ENCODE measurements around the gene PDPR. TPM values are rescaled to one million over a fixed set of nuclear protein-coding genes. Genes with fewer than 3 reads are reported as not detected.
"Not testable (repeated sequence)": the region's sequence is repeated elsewhere in the genome, so short reads cannot be mapped to it uniquely, and the experiment has no call there.

Gene PDPR
- total and polyA plus RNA-seq, 2 of the 8 experiments (the other 6 are each of a cell fraction or from before 2014, with no cell fraction given): 40.2 to 43.1 TPM

DNA sequence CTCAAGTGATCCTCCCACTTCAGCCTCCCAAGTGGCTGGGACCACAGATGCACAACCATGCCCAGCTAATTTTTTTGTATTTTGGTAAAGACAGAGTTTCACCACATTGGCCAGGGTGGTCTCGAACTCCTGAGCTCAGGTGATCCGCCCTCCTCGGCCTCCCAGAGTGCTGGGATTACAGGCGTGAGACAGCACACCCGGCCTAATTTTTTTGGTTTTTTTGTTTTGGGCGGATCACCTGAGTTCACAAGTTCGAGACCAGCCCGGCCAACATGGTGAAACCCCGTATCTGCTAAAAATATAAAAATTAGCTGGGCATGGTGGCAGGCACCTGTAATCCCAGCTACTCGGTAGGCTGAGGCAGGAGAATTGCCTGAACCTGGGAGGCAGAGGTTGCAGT is 40.6 kb downstream of the PDPR start:
- peaks cover 41 to 82% (median 67%) of the 10 kb centered on the region in 4 experiments for H3K36me3 ChIP-seq (ENCODE audit: control insufficient read depth in 2 of 4, insufficient read depth in 4 of 4, low read length in 3 of 4)
- H3K4ac ChIP-seq (replicated peaks; ENCODE audit: insufficient read length, low read depth, low read length); H4K91ac ChIP-seq (replicated peaks; ENCODE audit: insufficient read length, low read length); H2BK20ac ChIP-seq (ENCODE audit: low read length); H3K9ac ChIP-seq (replicated peaks in 1 of 4; ENCODE audit: extremely low read depth in 1 of 4, low read depth in 3 of 4, low read length in 3 of 4); H2BK5ac ChIP-seq (ENCODE audit: low read depth, low read length); H3K18ac ChIP-seq (ENCODE audit: extremely low read depth, low read length); DNase-seq (ENCODE audit: low read depth in 1 of 2, low spot score in 2 of 2); H3K27ac ChIP-seq (ENCODE audit: low read depth, low read length); H2BK120ac ChIP-seq (replicated peaks; ENCODE audit: low read depth, low read length); H2AK5ac ChIP-seq (ENCODE audit: low read depth, low read length); H3K56ac ChIP-seq (replicated peaks; ENCODE audit: insufficient read length, low read depth, low read length); H3K4me2 ChIP-seq (ENCODE audit: insufficient read depth in 1 of 2, low read depth in 2 of 2, low read length in 2 of 2); H3K23ac ChIP-seq (ENCODE audit: insufficient read length); H3K79me1 ChIP-seq (ENCODE audit: low read depth, low read length); H2BK15ac ChIP-seq (ENCODE audit: low read length); H2BK12ac ChIP-seq (ENCODE audit: low read depth, low read length); FAIRE-seq; H3K14ac ChIP-seq (ENCODE audit: insufficient read length); H3K9me3 ChIP-seq (ENCODE audit: insufficient read depth in 2 of 2, low read depth in 1 of 2, low read length in 1 of 2); H2AFZ ChIP-seq (ENCODE audit: low read length); H3K79me2 ChIP-seq (ENCODE audit: control insufficient read depth in 1 of 2, insufficient read depth in 2 of 2, low read length in 2 of 2); H3K27me3 ChIP-seq (replicated peaks in 1 of 4; ENCODE audit: control insufficient read depth in 3 of 4, extremely low read depth in 1 of 4, insufficient read depth in 3 of 4, low read length in 3 of 4); H4K5ac ChIP-seq (ENCODE audit: insufficient read length, low read depth, low read length); H3K23me2 ChIP-seq (ENCODE audit: low read depth, low read length); H4K8ac ChIP-seq (ENCODE audit: extremely low read depth, insufficient read depth, low read length); H3K4me3 ChIP-seq (ENCODE audit: extremely low read depth in 1 of 4, insufficient read depth in 2 of 4, low read depth in 3 of 4, low read length in 4 of 4); H4K20me1 ChIP-seq (replicated peaks in 1 of 2; ENCODE audit: control insufficient read depth in 1 of 2, insufficient read depth in 2 of 2, low read length in 2 of 2); H3K4me1 ChIP-seq (replicated peaks in 1 of 4; ENCODE audit: control insufficient read depth in 3 of 4, insufficient read depth in 4 of 4, low read length in 3 of 4): not testable (repeated sequence)
- ChIA-PET CTCF (ENCODE audit: partially characterized antibody) (interaction anchor here (0.9 to 1.7 kb wide), 4 partner anchors 10 to 113 kb away, joined by 3 to 6 read pairs (median 4); partner anchors contain the start of gene EXOSC6), POLR2A (ENCODE audit: partially characterized antibody) (interaction anchor here (0.6 to 1.3 kb wide), 5 partner anchors 62 to 111 kb away, joined by 3 to 4 read pairs (median 3); partner anchors contain the start of gene EXOSC6)
- WGBS, 2 experiments (ENCODE audit: extremely low coverage in 1 of 2, insufficient coverage in 1 of 2, insufficient read length in 1 of 2, insufficient replicate concordance in 2 of 2, low coverage in 1 of 2, low lambda C conversion rate in 2 of 2, missing lambda C conversion rate in 1 of 2): 91% methylated on average over 10 of the region's 10 CpGs; no CpG with 5 or more reads in 1 of the 2 experiments
